Psoas muscle (tissue), 8 donors: Measurements from ENCODE around the gene LY6G6F. TPM values are rescaled to one million over a fixed set of nuclear protein-coding genes. Genes with fewer than 3 reads are reported as not detected.

Experiments used
- ATAC-seq, 4 donors: fragments of 200-7000 bp; cut with Tn5 transposase; one replicate each; pipeline ENCODE4 v1.9.1; 2020; ENCODE audit warnings: moderate library complexity in 3 of 4, mild to moderate bottlenecking in 2 of 4
- DNase-seq, 2 donors: peaks; one replicate each; pipeline ENCODE4 v3.0.0-alpha.2; 2020
- H3K27ac ChIP-seq: fragments of 200-600 bp; one replicate; pipeline ENCODE4 v1.8.0; 2022
- H3K27me3 ChIP-seq, 3 donors: fragments of 200-600 bp in 1 of 3; one replicate each; pipeline versions ENCODE4 v1.6.1 to v1.8.0; 2013 to 2022; ENCODE audit warnings: low read length in 2 of 3, mild to moderate bottlenecking in 2 of 3, moderate library complexity in 1 of 3; ENCODE audit not compliant: insufficient read depth in 3 of 3
- H3K36me3 ChIP-seq, 2 donors: fragments of 200-600 bp in 1 of 2; one replicate each; pipeline versions ENCODE4 v1.6.1 to v1.8.0; 2013 to 2022; ENCODE audit warnings: low read depth in 1 of 2, mild to moderate bottlenecking in 1 of 2, moderate library complexity in 1 of 2; ENCODE audit not compliant: insufficient read depth in 1 of 2
- H3K4me1 ChIP-seq: fragments of 200-600 bp; one replicate; pipeline ENCODE4 v1.8.0; 2022
- H3K4me3 ChIP-seq: fragments of 200-600 bp; one replicate; pipeline ENCODE4 v1.8.0; 2022; ENCODE audit warnings: mild to moderate bottlenecking
- H3K9me3 ChIP-seq: fragments of 200-600 bp; one replicate; pipeline ENCODE4 v1.8.0; 2022
- CTCF ChIP-seq: fragments of 200-600 bp; IDR thresholded peaks from one replicate; pipeline ENCODE4 v1.8.0; 2022; ENCODE audit warnings: antibody characterized with exemption
- WGBS, 3 donors: extraction: QIAGEN DNeasy Blood & Tissue Kit; methylation state at CpG; one replicate each; pipeline versions ENCODE4 v1.1.6 to v1.1.7; 2013; 5-methylcytosine and 5-hydroxymethylcytosine counted together
- intact Hi-C, 2 donors: fragments of 100-400 bp; cut with DNase I; formaldehyde crosslinking; loops; one replicate each; pipeline versions ENCODE4 v1.11.0 to v1.14.2; 2022
- polyA plus RNA-seq, 3 donors: library from polyadenylated mRNA; stranded (reverse); fragments of 200-250 nt; gene quantifications; one replicate each; pipeline ENCODE4 v1.2.3, GENCODE V29; 2013
- total RNA-seq, 4 donors: library from RNA; stranded (reverse); fragmentation: NEBNext Ultra II Directional in 2 of 4; extraction: Animal tissue kit (Norgen Biotek cat#: 25700) in 2 of 4; gene quantifications; one replicate each; pipeline versions ENCODE4 v1.2.1 to v1.2.4, GENCODE V29; 2021 to 2023
- donor health status: healthy with polysubstance abuse.
- donor health status: DM: no; HTN: no; CAD: no; lungs with moderate emphysema.
- donor health status: Bipolar disorder and iron deficiency.
- donor health status: healthy.
- donor health status: DM: yes; HTN: yes; CAD: no.
- donor health status: DM: no; HTN: no; CAD: no.
- donor health status: DM: no; HTN: no; CAD: no.
- donor health status: DM: yes; HTN: yes; CAD: no.

The LY6G6F gene
- total and polyA plus RNA-seq, 7 donors: 0.05 TPM; not detected in 6

DNA sequence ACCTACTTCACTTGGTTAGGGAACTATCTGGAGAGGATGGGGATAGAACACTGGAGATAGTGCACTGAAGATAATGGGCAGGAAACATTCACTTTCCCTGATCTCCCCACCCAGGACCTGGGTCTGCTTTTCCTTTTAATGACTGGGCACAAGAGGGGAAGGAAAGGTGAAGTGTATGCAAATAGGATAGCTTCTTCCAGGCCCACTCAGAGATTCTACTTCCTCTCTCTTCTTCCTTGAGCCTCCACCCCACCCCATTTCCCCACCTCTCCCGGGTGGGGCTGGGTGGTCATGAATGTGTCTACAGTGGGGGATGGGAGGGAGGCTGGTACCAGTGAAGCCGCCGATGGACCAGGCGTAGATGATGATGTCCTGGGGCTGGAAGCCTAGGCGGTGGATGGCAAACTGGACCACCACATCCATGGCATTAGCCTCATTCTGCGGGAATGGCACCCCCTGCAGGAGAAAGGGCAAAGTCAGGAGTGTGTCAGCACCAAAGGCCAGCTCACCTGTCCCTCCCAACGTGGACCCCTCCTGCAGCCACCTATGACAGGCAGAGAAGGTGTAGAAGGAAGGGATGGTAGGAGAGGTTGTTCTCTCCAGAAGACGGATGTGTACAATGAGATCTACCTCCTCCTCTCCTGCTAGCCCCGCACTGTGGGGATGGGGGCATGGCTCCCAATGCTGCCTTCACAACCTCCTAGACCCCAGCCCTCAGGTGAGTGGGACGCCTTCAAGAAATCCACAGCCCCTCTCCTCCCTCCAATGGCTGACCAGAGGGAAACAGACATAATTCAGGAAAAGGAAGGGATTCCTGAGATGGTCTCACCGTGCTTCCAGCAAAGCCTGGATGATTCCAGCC, 17.2 kb upstream of the LY6G6F start:
- 76 to 81% (median 81%) methylated on average over 11 of the region's 11 CpGs for WGBS, 3 donors
- no peak for DNase-seq
- no peak for ATAC-seq
- H3K27ac ChIP-seq: no peak overlapping the region
- peaks cover 12 to 98% of the 10 kb centered on the region in 2 donors for H3K36me3 ChIP-seq
- no peaks in the 10 kb centered on the region for H3K4me1 ChIP-seq
- TF ChIP-seq CTCF: no peak
- no peaks in the 10 kb centered on the region for H3K9me3 ChIP-seq
- H3K27me3 ChIP-seq: no peaks in the 10 kb centered on the region
- intact Hi-C loops: loop anchor here (10.0 kb wide), 2 partner anchors 175 to 195 kb away; partner anchors contain the start of gene NEU1 (in 1 of the 2)
- H3K4me3 ChIP-seq: no peak overlapping the region

GRCh38 chr6:31690231-31691077, 16.2 kb upstream of the LY6G6F start:
- H3K9me3 ChIP-seq: no peaks in the 10 kb centered on the region
- no peak for DNase-seq
- no peak overlapping the region for H3K4me3 ChIP-seq
- no peak for TF ChIP-seq CTCF
- peaks cover 12 to 100% of the 10 kb centered on the region in 2 donors for H3K36me3 ChIP-seq
- ATAC-seq: no peak
- H3K27me3 ChIP-seq: no peaks in the 10 kb centered on the region
- WGBS, 3 donors: 68 to 79% (median 68%) methylated on average over 10 of the region's 10 CpGs
- intact Hi-C loops: no loop called here
- H3K27ac ChIP-seq: no peak overlapping the region
- H3K4me1 ChIP-seq: no peaks in the 10 kb centered on the region

DNA sequence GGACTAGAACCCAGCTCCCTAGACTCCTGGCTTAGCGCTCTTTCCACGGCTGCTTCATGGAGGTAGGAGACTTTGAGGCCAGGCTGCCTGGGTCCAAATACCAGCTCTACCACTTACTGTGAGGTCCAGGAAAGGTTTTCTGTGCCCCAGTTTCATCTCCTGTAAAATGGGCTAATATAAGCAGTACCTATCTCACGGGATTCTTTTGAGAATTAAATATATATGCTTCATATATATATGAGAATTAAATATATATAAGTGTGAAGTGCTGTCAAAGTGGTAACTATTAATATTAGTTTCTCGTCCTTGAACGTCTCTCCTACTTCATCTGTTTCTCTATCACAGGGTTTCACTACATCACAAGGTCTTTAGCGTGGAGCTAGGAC, 15.6 kb upstream of the LY6G6F start:
- ATAC-seq: no peak
- no peak for DNase-seq
- H3K9me3 ChIP-seq: no peaks in the 10 kb centered on the region
- no peaks in the 10 kb centered on the region for H3K27me3 ChIP-seq
- WGBS, 3 donors: 90 to 92% (median 90%) methylated on average over 6 of the region's 6 CpGs
- H3K4me3 ChIP-seq: no peak overlapping the region
- no peak overlapping the region for H3K27ac ChIP-seq
- H3K4me1 ChIP-seq: no peaks in the 10 kb centered on the region
- peaks cover 12 to 100% of the 10 kb centered on the region in 2 donors for H3K36me3 ChIP-seq
- no peak for TF ChIP-seq CTCF
- intact Hi-C loops: no loop called here

DNA sequence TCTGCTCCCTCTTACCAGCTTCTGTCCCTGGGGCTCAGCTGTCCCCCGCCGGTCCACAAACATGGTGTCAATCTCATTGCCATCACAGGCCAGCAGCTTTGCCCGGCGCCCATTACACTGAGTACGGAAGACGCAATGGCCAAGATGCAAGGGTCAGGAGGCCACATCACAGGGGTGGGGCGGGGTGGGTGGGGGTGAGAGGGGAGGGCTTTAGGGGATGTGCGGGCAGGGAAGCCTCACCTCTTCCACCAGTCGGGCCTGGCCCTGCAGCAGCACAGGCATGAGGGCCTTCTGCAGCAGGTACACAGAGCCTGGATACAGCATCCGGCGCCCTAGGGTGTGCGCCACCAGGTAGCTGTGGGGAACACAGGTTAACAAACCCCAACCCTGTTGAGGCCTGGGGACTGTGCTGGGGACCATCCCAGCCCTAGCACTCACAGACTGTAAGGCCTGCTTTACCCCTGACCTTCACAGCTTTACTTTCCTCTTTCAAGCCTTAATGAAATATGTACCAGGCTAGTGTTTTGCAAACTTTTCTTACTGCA, 15.0 kb upstream of the LY6G6F start:
- Histone ChIP-seq H3K27ac (no peak overlapping the region), H3K27me3 (no peaks in the 10 kb centered on the region), H3K36me3 (peaks cover 12 to 100% of the 10 kb centered on the region in 2 donors), H3K4me3 (no peak overlapping the region), H3K9me3 (no peaks in the 10 kb centered on the region), H3K4me1 (no peaks in the 10 kb centered on the region)
- WGBS, 3 donors: 94 to 96% (median 94%) methylated on average over 12 of the region's 12 CpGs
- no peak for TF ChIP-seq CTCF
- intact Hi-C loops: no loop called here
- DNase-seq: no peak
- no peak for ATAC-seq
